ENCODE data around the gene DUSP5. TPM values are rescaled to one million over a fixed set of nuclear protein-coding genes. Genes with fewer than 3 reads are reported as not detected.
A peak's percentile ranks its signal among the peaks of the same experiment; 100 is the strongest.

The DUSP5 gene
- total RNA-seq, 1 donor from 2014 or later, result 8.7 TPM

- TF ChIP-seq CTCF (IDR thresholded peaks at IDR 0.05), result no peak
- Mint-ChIP-seq H3K27ac (ENCODE audit: unreplicated experiment) (no peak overlapping the region), H3K4me3 (ENCODE audit: unreplicated experiment) (no peak overlapping the region), H3K36me3 (ENCODE audit: low read depth) (no peaks in the 10 kb centered on the region), H3K4me1 (ENCODE audit: low read depth) (peaks cover 4% of the 10 kb centered on the region), H3K9me3 (ENCODE audit: low read depth) (no peaks in the 10 kb centered on the region), H3K27me3 (ENCODE audit: low read depth) (peaks cover 5% of the 10 kb centered on the region)
- DNase-seq (ENCODE audit: low spot score), result no peak
Observed at GRCh38 chr10:110546077-110546476, 48.4 kb downstream of the DUSP5 start.

GRCh38 chr10:110546499-110547110 lies 48.9 kb downstream of the DUSP5 start:
- H3K4me3 Mint-ChIP-seq (ENCODE audit: unreplicated experiment), result no peak overlapping the region
- no peaks in the 10 kb centered on the region for H3K36me3 Mint-ChIP-seq (ENCODE audit: low read depth)
- peaks cover 9% of the 10 kb centered on the region for H3K27me3 Mint-ChIP-seq (ENCODE audit: low read depth)
- DNase-seq (ENCODE audit: low spot score), result no peak
- TF ChIP-seq CTCF (IDR thresholded peaks at IDR 0.05), result no peak
- H3K27ac Mint-ChIP-seq (ENCODE audit: unreplicated experiment), result no peak overlapping the region
- no peaks in the 10 kb centered on the region for H3K9me3 Mint-ChIP-seq (ENCODE audit: low read depth)
- peaks cover 4% of the 10 kb centered on the region for H3K4me1 Mint-ChIP-seq (ENCODE audit: low read depth)

- H3K36me3 Mint-ChIP-seq (ENCODE audit: low read depth), result no peaks in the 10 kb centered on the region
- no peak for DNase-seq (ENCODE audit: low spot score)
- H3K27me3 Mint-ChIP-seq (ENCODE audit: low read depth), result peaks cover 10% of the 10 kb centered on the region
- no peak overlapping the region for H3K4me3 Mint-ChIP-seq (ENCODE audit: unreplicated experiment)
- TF ChIP-seq CTCF (IDR thresholded peaks at IDR 0.05), result peak; percentile 91
- H3K27ac Mint-ChIP-seq (ENCODE audit: unreplicated experiment), result no peak overlapping the region
- H3K9me3 Mint-ChIP-seq (ENCODE audit: low read depth), result no peaks in the 10 kb centered on the region
- peaks cover 4% of the 10 kb centered on the region for H3K4me1 Mint-ChIP-seq (ENCODE audit: low read depth)
Observed at GRCh38 chr10:110547139-110547761, 49.5 kb downstream of the DUSP5 start.

GRCh38 chr10:110548002-110548401 lies 50.3 kb downstream of the DUSP5 start:
- H3K4me3 Mint-ChIP-seq (ENCODE audit: unreplicated experiment), result no peak overlapping the region
- peaks cover 4% of the 10 kb centered on the region for H3K4me1 Mint-ChIP-seq (ENCODE audit: low read depth)
- no peaks in the 10 kb centered on the region for H3K36me3 Mint-ChIP-seq (ENCODE audit: low read depth)
- H3K27ac Mint-ChIP-seq (ENCODE audit: unreplicated experiment), result no peak overlapping the region
- DNase-seq (ENCODE audit: low spot score), result no peak
- no peaks in the 10 kb centered on the region for H3K9me3 Mint-ChIP-seq (ENCODE audit: low read depth)
- H3K27me3 Mint-ChIP-seq (ENCODE audit: low read depth), result peaks cover 10% of the 10 kb centered on the region
- TF ChIP-seq CTCF (IDR thresholded peaks at IDR 0.05), result no peak

- H3K4me1 Mint-ChIP-seq (ENCODE audit: low read depth), result peaks cover 7% of the 10 kb centered on the region
- no peaks in the 10 kb centered on the region for H3K36me3 Mint-ChIP-seq (ENCODE audit: low read depth)
- peaks cover 10% of the 10 kb centered on the region for H3K27me3 Mint-ChIP-seq (ENCODE audit: low read depth)
- no peak for TF ChIP-seq CTCF (IDR thresholded peaks at IDR 0.05)
- no peak overlapping the region for H3K27ac Mint-ChIP-seq (ENCODE audit: unreplicated experiment)
- no peaks in the 10 kb centered on the region for H3K9me3 Mint-ChIP-seq (ENCODE audit: low read depth)
- no peak overlapping the region for H3K4me3 Mint-ChIP-seq (ENCODE audit: unreplicated experiment)
- no peak for DNase-seq (ENCODE audit: low spot score)
Observed at GRCh38 chr10:110549211-110549610, 51.5 kb downstream of the DUSP5 start.
